NCI-H2171 (cell line): ENCODE results near the gene PACSIN2.
A peak's percentile ranks its signal among the peaks of the same experiment; 100 is the strongest.
"Not testable (repeated sequence)": the region's sequence is repeated elsewhere in the genome, so short reads cannot be mapped to it uniquely, and the experiment has no call there.

ENCODE experiments used
- DNase-seq: peaks from one replicate; lab custom pipeline; 2025; lab: John Stamatoyannopoulos, UW

The PACSIN2 gene

DNA sequence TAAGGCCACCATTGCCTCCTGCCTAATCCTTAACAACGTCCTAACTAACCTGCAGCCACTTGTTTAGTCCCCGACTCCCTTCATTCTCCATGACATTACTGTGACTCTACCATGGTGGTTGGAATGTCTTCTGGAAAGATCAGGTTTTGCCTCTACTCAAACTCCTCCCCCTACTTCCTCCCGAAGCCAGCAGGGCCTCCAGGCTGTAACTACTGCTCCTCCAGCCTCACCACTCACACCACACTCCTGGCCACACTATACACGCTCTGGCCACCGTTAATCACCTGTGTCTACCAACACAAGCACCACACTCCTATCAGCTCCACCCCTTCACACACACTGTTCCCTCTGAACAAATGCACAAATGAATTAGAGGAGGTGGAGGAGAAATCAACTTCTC, 69.2 kb downstream of the PACSIN2 start:
- no peak for DNase-seq

DNA sequence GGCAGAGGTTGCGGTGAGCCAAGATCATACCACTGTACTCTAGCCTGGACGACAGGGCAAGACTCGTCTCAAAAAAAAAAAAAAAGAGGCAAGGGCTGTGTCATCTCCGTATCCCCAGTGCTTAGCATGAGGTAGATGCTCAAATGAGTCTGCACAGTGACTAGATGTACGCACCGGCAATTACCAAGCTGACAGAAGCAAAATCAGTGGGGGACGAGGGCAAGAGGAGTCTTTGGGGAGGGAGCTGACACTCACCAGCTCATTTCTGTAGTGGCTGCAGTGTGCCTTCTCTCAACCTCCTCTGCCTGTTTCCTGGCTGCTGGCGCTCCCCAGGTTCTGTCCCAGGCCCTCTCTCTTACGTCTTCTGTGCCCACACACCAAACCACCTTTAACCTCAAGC, 69.9 kb downstream of the PACSIN2 start:
- no peak for DNase-seq

DNA sequence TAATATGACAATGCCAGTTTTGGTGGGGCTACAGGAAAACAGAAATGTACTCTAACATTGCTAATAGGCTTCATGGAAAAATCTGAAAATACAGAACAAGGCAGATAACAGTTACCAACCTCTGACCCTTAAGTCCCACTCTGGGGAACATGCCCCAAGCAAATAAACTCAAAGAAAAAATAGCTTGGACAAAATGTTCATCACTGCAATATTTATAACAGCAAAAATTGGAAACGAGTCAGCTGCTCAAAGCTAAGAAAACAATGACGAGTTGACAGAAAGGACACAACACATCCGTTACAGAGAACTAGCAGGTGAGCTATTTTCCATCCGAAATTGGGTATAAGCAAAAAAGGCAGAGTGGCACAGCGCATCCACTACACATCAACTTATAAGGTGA, 70.5 kb downstream of the PACSIN2 start:
- DNase-seq = no peak

DNA sequence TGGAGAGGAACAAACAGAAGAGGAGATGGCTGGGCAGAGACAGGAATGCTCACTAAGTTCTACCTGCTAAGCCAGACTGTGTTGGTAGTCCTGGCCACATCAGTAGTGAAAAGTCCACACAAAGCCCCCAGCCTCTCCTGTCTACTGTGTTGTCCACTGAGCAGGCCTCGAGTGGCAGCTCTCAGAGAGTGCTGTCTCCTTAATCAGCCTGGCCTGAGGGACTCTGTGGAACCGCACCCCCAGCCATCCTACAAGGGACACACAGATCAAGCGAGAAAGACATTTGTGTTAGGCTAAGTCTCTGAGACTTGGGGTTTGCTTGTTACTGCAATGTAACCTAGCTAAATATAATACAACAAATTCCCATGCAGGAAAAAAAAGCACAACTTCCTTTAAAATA, 71.0 kb downstream of the PACSIN2 start:
- no peak for DNase-seq

DNA sequence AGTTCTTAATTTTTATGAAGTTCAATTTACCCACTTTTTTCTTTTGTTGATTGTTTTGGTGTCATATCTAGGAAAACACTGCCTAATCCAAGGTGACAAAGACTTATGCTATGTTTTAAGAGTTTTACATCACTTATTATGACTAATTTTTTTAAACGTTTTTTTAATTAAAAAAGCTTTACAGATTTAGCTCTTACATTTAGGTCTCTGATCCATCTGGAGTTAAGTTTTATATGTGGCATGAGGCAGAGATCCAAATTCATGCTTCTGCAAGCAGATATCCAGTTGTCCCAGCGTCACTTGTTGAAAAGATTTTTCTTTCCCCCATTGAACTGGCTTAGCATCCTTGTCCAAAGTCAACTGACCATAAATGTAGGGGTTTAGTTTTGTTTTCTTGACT, 72.6 kb downstream of the PACSIN2 start:
- no peak for DNase-seq

DNA sequence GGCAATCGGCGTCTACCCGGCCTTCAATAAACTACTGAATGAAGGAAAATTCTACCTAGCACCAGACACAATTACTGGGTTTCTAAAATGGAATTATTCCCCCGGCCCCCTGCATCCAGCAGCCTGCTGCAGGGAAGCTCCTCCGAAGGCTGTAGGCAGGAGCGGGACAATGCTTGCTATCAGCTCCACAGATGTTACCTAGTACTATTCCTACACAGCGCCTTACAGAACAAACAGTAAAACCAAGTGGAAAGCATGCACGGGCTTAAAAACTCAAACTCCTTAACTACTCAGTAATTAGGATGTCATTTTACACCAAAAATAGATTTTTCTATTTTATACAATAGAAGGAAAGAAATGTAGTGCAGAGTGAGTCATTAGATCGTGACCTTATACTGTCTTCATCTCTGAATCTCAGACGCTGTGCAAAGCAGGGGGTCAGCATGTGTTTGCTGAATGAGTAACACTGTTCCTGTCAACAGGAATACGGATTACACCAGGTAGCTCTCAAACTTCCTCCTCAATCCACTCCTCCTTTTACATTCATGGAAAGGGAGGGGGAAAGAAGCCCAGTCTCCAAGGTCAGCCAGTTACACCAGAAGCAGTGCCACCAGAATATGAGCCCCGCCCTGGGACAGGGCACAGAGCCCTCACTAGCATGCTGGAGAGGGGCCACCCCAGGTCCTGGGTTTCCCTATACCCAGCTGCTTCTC, 74.9 kb downstream of the PACSIN2 start:
- no peak for DNase-seq

DNA sequence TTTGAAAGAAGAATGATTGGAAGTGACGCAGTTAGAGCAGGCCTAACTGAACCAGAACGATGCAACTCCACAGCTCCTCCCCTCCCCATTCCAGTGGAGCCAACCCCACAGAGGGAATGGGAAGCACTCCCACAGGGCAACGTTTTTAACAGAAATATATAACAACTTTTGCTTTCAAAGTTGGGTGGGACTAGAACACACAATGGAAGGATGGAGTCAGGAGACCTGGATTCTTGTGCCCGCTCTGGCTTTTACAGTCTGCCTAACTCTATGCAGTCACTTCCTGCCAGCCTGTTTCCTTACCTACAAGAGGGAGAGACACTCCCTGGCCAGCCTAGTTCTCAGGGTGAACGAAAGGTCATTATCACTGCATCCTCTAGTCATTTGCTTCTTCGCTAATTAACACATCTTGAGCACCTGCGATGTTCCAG, 75.5 kb downstream of the PACSIN2 start:
- no peak for DNase-seq

DNA sequence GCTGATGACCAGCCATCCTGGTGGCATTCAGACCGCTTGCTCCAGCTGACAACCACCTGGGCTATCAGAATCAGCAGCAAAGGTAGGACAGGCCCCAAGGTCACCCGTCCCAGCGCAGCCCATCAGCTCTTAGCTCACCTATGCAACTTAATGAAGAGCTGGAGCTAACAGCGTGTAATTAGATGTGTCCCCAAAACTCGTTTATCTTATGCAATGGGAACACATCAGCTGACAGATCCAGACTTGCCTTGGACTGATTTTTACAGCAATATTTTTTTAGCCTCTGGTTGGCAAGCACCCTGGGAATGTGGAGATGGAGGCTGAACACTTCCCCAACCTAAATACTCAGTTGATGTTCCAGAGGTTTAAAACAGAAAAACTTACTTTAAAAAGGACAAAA, 76.0 kb downstream of the PACSIN2 start:
- DNase-seq = no peak

DNA sequence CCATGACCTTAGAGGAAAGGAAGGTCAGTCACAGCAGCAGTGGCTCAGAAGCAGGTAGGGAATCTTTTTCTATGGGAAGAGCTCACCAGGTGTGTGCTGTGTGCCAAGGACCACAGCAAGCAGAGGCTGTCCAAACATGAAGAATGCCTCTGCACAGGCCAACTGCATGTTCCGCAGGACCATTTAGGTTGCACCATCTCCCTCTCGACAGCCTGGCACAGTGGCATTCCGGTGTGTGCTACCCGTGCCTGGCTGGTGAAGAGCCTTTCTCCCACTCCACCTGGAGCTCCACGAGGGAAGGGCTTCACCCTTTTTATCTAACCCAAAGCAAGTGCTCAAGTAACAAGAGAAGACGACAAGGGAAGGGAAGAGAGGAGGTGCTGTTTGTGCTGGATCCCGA, 76.5 kb downstream of the PACSIN2 start:
- no peak for DNase-seq

DNA sequence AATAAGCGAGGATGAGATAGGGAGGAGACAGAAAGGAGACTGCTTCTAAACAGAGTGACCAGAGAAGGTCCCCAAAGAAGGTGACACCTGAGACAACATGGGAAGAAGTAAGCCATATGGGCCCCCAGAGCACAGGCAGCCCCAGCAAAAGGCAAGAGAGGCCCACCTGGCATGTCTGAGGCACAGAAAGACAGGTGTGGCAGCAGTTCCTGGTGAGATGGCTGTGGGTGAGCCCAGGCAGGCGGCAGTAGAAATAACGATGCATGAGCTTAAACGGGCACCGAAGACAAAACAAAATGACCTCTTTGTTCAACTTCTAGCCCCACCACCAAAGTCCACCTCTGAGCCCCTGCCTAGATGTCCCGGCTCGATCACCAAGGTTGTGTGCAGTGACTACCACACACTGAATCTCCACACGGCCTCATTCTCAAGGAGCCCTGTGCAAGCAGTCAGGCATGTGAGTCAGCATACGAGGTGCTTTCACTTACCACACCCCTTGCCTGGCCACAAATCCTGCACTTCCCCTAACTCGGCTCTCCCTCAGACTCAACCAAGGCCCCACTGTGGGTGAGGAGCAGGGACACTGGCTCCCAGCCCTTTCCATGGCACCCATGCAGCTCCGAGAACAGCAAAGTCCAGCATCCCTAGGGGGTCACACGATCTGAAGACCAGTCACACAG, 77.6 kb downstream of the PACSIN2 start:
- DNase-seq = peak; percentile 44

DNA sequence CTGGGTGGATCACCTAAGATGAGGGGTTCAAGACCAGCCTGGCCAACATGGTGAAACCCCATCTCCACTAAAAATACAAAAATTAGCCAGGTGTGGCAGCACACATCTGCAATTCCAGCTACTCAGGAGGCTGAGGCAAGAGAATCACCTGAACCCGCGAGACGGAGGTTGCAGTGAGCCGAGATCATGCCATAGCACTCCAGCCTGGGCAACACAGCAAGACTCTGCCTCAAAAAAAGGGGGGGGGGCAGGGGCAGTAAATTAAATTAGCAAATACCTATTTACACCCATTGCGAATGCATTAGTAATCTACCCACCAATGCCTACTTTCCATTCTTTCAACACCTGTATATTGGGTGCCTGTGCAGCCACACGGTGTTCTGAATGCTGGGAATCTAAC, 78.3 kb downstream of the PACSIN2 start:
- not testable (repeated sequence) for DNase-seq

DNA sequence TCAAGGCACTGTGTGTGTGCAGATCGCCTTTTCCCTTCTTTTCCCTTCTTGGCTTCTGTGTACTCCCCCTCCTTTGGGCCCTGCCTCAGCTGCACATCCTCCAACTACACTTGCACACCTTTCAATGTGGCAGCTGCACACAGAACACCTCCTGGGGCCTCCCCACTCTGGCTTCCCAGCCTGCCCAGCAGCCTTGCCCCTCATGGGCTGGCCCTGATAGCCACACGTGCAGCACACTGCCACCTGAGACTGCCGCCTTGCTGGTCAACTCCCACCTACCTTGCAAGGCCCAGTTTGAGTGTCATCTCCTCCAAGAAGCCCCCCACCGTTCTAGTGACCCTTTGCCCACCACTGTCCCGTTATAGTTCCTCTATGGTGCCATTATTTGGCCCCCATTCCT, 80.6 kb downstream of the PACSIN2 start:
- no peak for DNase-seq

DNA sequence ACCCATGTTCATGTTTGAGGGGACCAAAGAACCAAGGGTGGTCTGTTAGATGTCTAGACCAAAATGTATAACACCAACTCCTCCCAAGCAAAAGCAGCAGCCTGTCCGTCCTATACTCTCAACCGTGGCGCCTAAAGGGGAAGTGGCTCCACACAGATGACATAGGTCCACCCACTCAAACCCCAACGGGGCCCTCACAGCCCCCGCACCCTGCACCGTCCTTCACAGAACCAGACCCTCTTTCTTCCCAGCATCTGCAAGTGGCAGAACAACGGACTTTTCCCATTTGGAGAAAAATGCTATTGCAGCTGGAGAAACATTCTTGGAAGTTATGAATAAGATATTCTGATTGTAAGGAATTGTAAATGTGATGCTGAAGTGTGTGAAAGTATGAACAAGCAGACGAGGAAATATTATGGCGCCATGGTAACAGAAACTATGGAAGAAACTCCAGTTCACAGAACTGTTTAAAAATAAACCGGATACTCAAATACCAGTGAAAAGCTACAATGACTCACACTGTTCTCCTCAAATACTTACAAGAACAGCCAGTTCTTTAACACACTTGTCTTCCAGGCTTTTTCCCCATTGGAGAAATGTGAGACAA, 81.4 kb downstream of the PACSIN2 start:
- no peak for DNase-seq

DNA sequence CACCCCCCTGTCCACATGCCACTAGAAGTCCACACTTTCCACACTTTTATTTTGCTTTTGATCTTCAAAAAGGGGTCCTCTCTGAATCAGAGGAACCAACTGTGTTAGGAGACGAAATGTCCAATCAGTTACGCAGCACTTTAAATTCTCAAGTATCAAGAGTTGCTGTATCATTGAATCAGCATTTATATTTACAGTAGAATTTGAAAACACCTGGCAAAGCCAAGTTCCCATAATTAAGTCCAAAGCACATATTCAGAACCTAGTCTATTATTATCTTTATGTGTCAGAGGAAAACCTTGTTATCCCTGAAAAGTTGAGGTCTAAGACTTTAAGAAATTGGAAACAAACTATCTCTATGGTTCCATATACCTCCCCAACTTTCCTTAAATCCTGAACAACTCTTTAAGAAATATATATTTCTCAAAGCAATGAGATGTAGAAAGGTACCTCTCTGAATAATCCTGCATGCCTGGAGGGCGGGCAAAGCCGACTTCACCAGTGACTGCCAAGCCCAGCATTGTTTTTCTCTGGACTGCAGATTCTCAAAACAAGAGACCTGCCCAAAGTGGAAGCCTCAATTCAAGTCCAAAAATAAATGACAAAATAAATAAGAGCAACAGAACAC, 82.0 kb downstream of the PACSIN2 start:
- no peak for DNase-seq

DNA sequence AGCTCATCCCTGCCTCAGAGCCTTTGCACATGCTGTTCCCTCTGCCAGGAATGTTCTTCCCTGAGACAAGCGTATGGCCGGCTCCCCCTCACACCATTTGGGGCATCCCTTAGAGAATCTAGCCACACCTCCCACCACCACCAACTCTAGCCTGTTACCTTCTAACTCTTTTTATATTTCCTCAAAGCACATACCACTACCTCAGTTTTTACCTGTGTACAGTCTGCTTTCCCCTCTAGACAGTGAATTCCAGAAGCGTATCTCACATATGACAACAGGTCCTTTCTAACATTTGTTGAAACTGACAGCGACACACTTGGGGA, 82.8 kb downstream of the PACSIN2 start:
- DNase-seq = no peak

DNA sequence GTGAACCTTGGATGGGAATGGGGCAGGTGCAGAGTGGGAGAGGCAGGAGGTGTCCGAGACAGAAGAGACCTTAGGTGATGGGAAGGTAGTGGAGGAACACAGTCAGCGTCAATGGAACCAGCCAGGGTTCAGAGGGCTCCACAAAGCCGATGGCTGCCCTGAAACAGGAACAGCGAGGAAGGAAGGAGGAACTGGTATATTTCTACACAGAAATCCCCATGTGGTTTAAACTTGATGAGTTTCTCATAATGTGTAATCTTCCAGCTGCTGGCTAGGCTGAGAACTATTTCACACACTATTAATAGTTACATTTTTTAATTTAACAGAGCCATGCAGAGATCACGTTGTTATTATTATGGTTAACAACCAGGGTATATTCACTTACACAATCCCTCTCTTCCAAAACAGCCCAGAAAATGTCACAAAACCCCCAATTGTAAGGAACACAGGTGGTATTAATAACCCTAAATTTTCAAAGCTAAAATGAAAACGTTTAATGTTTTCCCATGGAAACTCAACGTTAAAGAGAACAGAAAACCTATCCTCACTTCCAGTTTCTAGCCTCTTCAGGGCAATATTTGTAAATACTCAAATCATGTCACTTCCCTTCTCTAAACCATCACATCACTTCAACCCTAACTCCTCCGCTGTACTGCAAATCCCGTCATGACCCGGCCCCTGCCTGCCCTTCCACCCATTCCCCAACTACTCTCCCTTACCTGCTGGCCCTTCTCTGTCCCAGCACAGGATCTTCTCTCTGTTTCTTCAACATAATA, 83.3 kb downstream of the PACSIN2 start:
- no peak for DNase-seq

DNA sequence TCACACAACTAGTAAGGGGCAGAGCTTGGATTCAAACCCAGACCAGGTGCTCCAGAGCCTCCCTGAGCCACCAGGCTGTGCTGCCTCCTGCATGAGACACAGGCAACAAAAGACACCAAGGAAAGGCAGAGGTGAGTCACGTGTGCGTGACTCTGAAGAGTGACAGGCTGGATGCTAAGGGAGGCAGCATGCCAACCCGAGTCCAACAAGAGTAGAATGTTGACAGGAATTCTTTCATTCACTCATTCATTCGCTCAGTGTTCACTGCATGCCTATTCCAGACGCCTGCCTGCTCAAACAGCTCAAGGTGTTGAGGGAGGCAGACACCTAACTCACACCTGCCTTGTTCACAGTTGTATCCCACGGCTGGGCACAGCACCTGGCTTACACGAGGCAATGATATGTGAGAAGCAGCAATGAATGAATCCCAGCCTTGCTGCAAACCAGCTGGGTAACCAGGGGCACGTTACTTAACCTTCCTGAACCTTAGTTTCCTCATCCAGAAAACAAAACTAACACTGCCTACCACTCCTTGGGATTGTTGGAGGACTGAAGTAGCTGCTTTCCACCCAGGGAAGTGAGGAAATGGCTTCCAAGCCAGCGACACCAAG, 84.0 kb downstream of the PACSIN2 start:
- DNase-seq = no peak

DNA sequence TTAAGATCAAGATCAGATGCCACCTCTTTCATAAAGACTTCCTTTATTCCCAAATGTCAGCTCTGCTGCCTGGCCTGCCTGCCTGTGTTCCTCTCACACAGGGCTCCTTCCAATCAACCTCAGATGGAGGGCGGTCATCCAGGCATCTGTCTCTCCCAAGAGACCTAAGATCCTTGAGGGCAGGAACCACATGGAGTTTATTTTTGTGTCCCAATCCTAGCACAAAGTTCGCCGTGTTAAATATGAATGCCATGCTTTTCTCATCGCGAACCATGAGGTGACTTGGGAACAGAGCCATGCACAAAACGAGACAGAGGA, 85.2 kb downstream of the PACSIN2 start:
- DNase-seq = no peak

DNA sequence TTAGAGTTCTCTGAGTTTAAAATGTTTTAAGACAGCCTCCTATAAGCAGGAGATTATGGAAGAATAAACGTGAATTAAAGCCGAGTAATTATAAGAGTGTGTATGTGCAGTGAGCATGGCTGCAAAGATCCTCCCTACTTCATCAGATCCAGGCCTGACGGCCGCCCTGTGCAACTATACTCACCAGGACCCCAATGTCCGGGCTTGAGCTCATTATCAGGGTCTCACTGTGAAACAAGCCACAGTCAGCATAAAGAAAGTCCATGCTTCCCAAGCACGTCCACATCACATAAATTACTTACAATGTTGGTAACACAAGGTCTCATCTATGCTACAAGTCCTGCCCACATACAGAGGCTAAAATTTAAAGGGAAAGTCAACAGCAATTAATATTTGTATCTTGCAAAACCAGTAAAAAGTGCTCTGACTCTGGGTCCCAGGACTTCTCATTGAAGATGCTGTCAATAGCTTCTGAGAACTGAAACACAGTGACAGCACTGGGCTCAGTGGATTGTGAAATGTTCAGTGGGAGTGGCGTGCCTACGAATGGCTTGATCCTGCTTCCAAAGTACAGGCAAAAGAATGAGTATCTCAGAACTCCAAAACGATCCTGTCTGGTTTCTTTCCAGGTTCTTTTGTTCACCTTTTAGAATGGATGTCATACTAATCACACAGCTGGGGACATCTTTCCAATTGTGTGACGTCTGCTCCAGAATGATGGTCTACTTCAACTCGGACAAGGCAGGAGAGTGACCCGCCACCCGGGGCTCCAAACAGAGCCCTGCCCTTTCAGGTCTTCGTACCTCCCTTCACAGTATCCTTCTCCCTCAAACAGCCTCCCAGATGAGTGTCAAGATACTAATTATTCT, 85.7 kb downstream of the PACSIN2 start:
- DNase-seq = no peak

DNA sequence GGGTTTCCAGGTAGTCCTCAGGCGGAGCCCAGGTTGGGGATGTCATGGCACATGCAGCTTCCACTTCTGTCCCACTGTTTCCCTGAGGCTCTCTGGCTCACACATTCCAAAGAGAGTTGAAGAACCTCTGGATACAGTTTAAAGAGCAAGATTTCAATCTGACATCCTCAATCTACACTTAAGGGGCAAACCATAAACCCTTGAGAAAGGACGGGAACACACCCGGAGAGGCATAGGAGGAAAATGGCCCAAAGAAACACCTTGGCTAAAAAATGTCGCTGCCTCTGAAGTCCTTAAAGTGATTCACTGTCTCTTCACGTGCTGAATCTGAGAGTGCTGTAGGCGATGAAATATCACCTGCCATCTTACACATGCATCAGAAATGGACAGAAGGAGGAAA, 87.0 kb downstream of the PACSIN2 start:
- no peak for DNase-seq

DNA sequence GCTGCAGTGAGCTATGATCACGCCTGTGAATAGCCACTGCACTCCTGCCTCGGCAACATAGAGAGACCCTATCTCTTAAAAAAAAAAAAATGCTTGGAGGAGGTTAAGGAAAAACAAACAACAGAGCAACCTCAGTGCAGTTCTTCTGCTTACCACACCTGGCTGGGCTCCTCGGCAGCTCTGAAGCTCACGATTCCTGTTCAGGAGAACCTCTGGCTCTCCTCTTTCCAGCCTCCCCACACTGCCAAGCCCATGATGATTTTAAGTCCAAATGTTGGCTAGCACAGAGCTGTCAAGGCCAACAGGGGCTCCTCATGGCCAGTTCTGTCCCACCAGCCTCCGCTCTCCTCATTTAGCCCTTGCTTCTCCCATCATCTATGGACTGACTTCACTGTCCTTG, 88.2 kb downstream of the PACSIN2 start:
- DNase-seq = no peak
